ENCODE measurements around the gene TCN1. TPM values are rescaled to one million over a fixed set of nuclear protein-coding genes. Genes with fewer than 3 reads are reported as not detected.

Gene TCN1
- total RNA-seq, 2 experiments from 2014 or later, result not detected

GRCh38 chr11:59900366-59901126 is 34.3 kb upstream of the TCN1 start:
- H3K4me3 ChIP-seq (ENCODE audit: low read depth, low read length, poor library complexity, severe bottlenecking), result no peak overlapping the region
- no peaks in the 10 kb centered on the region for H3K36me3 ChIP-seq (ENCODE audit: insufficient read depth, low read length)
- no peaks in the 10 kb centered on the region for H3K79me2 ChIP-seq (ENCODE audit: insufficient read depth, low read depth, low read length)
- no TSS peak for BruUV-seq (replicated peaks)
- H2AFZ ChIP-seq (ENCODE audit: low read length), result no peak overlapping the region
- no peak for TF ChIP-seq EZH2phosphoT487 (IDR thresholded peaks at IDR 0.05; ENCODE audit: borderline replicate concordance, low read depth, low read length)
- TF ChIP-seq, protein P1, sequence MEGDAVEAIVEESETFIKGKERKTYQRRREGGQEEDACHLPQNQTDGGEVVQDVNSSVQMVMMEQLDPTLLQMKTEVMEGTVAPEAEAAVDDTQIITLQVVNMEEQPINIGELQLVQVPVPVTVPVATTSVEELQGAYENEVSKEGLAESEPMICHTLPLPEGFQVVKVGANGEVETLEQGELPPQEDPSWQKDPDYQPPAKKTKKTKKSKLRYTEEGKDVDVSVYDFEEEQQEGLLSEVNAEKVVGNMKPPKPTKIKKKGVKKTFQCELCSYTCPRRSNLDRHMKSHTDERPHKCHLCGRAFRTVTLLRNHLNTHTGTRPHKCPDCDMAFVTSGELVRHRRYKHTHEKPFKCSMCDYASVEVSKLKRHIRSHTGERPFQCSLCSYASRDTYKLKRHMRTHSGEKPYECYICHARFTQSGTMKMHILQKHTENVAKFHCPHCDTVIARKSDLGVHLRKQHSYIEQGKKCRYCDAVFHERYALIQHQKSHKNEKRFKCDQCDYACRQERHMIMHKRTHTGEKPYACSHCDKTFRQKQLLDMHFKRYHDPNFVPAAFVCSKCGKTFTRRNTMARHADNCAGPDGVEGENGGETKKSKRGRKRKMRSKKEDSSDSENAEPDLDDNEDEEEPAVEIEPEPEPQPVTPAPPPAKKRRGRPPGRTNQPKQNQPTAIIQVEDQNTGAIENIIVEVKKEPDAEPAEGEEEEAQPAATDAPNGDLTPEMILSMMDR (conservative IDR thresholded peaks at IDR 0.05; ENCODE audit: low read length), result no peak
- no peaks in the 10 kb centered on the region for H3K9me2 ChIP-seq (ENCODE audit: insufficient read depth, low read length)
- ChIA-PET POLR2A (interaction anchor here (1.4 kb wide), 1 partner anchor 16 kb away, joined by 3 read pairs; no protein-coding TSS in a partner anchor), CTCF (ENCODE audit: unreplicated experiment) (no interaction called here)
- H3K9me3 ChIP-seq (ENCODE audit: low read length), result no peaks in the 10 kb centered on the region
- no peaks in the 10 kb centered on the region for H4K20me1 ChIP-seq (ENCODE audit: insufficient read depth, low read length)
- no peak overlapping the region for H3K4me2 ChIP-seq (ENCODE audit: low read length)
- no peak for DNase-seq (ENCODE audit: low spot score)
- no peaks in the 10 kb centered on the region for H3K4me1 ChIP-seq (ENCODE audit: insufficient read depth, low read length, poor library complexity, severe bottlenecking)
- intact Hi-C loops (cut with micrococcal nuclease; ENCODE audit: unreplicated experiment), result no loop called here
- no peak overlapping the region for H3K27ac ChIP-seq (ENCODE audit: low read depth, low read length, poor library complexity, severe bottlenecking)

GRCh38 chr11:59899532-59899931 is 33.2 kb upstream of the TCN1 start:
- ChIA-PET CTCF (ENCODE audit: unreplicated experiment) (no interaction called here), POLR2A (interaction anchor here (0.6 kb wide), 1 partner anchor 167 kb away, joined by 3 read pairs; no protein-coding TSS in a partner anchor)
- Histone ChIP-seq H3K9me2 (ENCODE audit: insufficient read depth, low read length) (no peaks in the 10 kb centered on the region), H4K20me1 (ENCODE audit: insufficient read depth, low read length) (no peaks in the 10 kb centered on the region), H3K4me3 (ENCODE audit: low read depth, low read length, poor library complexity, severe bottlenecking) (no peak overlapping the region), H3K4me2 (ENCODE audit: low read length) (no peak overlapping the region), H3K36me3 (ENCODE audit: insufficient read depth, low read length) (no peaks in the 10 kb centered on the region), H3K4me1 (ENCODE audit: insufficient read depth, low read length, poor library complexity, severe bottlenecking) (no peaks in the 10 kb centered on the region), H3K79me2 (ENCODE audit: insufficient read depth, low read depth, low read length) (no peaks in the 10 kb centered on the region), H3K27ac (ENCODE audit: low read depth, low read length, poor library complexity, severe bottlenecking) (no peak overlapping the region), H3K9me3 (ENCODE audit: low read length) (no peaks in the 10 kb centered on the region), H2AFZ (ENCODE audit: low read length) (no peak overlapping the region)
- intact Hi-C loops (cut with micrococcal nuclease; ENCODE audit: unreplicated experiment), result no loop called here
- BruUV-seq (replicated peaks), result no TSS peak
- no peak for DNase-seq (ENCODE audit: low spot score)
- no peak for TF ChIP-seq EZH2phosphoT487 (IDR thresholded peaks at IDR 0.05; ENCODE audit: borderline replicate concordance, low read depth, low read length)
- TF ChIP-seq, protein P1 (conservative IDR thresholded peaks at IDR 0.05; ENCODE audit: low read length), result no peak

DNA sequence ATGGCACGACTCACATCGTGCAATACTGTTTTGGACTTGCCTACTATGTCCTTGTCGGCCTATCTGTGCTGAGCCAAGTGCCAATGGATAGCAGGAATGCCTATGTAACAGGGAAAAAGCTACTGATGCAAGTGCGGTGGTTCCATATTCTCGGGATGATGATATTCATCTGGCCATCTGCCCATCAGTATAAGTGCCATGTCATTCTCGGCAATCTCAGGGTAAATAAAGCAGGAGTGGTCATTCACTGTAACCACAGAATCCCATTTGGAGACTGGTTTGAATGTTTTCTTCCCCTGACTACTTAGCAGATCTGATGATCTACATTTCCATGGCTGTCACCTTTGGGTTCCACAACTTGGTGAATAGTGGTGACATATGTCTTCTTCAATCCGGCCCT is 32.4 kb upstream of the TCN1 start:
- Histone ChIP-seq H4K20me1 (ENCODE audit: insufficient read depth, low read length) (no peaks in the 10 kb centered on the region), H3K9me3 (ENCODE audit: low read length) (no peaks in the 10 kb centered on the region), H3K4me2 (ENCODE audit: low read length) (no peak overlapping the region), H3K4me3 (ENCODE audit: low read depth, low read length, poor library complexity, severe bottlenecking) (no peak overlapping the region), H3K36me3 (ENCODE audit: insufficient read depth, low read length) (no peaks in the 10 kb centered on the region), H2AFZ (ENCODE audit: low read length) (no peak overlapping the region), H3K4me1 (ENCODE audit: insufficient read depth, low read length, poor library complexity, severe bottlenecking) (no peaks in the 10 kb centered on the region), H3K79me2 (ENCODE audit: insufficient read depth, low read depth, low read length) (no peaks in the 10 kb centered on the region), H3K27ac (ENCODE audit: low read depth, low read length, poor library complexity, severe bottlenecking) (no peak overlapping the region), H3K9me2 (ENCODE audit: insufficient read depth, low read length) (no peaks in the 10 kb centered on the region)
- no TSS peak for BruUV-seq (replicated peaks)
- intact Hi-C loops (cut with micrococcal nuclease; ENCODE audit: unreplicated experiment), result no loop called here
- no peak for DNase-seq (ENCODE audit: low spot score)
- TF ChIP-seq, protein P1 (conservative IDR thresholded peaks at IDR 0.05; ENCODE audit: low read length), result no peak
- no peak for TF ChIP-seq EZH2phosphoT487 (IDR thresholded peaks at IDR 0.05; ENCODE audit: borderline replicate concordance, low read depth, low read length)
- ChIA-PET POLR2A (no interaction called here), CTCF (ENCODE audit: unreplicated experiment) (no interaction called here)
